Myocyte (in vitro differentiated cells): ENCODE data around the gene PDLIM1. TPM values are rescaled to one million over a fixed set of nuclear protein-coding genes. Genes with fewer than 3 reads are reported as not detected.
A peak's percentile ranks its signal among the peaks of the same experiment; 100 is the strongest.

Experiments
- DNase-seq: peaks from one replicate; pipeline ENCODE4 v3.0.0-alpha.2; 2012; ENCODE audit warnings: low read depth
- total RNA-seq: library from RNA; depleted of rRNA; stranded (reverse); fragments of >200 nt; gene quantifications from 2 replicates; pipeline ENCODE4 v1.2.3, GENCODE V29; 2014

PDLIM1 gene
- total RNA-seq, 1 donor from 2014 or later: 3.9 TPM

DNA sequence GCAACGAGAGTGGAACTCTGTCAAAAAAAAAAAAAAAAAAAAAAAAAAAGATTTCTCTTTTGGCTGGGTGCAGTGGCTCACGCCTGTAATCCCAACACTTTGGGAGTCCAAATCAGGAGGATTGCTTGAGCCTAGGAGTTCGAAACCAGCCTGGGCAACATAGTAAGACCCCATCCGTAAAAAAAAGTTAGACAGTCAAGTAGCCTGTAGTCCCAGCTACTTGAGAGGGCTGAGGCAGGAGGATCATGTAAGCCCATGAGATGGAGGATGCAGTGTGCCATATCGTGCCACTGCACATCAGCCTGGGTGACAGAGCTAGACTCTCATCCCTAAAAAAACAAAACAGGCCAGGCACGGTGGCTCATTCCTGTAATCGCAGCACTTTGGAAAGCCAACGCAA is 25.2 kb downstream of the PDLIM1 start:
- no peak for DNase-seq

DNA sequence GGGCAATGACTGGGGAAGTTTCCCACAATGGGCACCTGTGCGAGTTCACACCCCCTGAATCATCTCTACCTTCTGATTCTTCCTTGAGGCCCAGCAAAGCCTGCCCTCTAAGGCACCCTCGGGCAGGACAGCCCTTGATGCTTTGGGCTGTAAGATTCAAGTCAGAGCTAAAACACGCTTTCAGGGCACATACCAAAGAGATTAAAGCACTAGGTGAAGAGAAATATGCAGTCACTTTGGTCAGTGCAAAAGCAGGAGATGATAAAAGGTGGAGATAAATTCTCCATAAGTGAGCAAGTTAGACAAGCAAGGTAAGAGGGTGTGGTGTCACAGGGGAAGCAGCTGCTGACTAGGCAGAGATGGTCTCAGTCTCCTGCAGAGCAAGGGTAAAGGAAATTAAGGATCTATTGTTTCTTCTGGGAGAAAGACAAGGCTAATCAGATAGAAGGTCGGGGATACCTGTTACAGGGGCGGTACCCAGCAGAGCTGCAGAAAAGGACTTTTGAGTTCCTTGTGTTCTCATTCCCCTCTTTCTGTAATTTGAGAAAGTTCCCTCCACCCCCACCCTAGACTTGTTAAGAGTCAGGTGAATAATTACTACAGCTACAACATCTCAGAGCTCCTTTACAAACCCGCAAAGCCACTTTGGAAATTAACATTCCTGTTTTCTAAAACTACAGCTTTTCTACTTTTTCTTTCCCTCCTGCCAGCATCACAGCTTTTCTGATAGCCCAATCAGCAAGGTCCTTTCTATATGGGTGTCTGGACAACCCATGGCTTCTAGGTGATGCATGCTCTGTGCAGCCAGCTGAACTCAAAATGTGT is 26.4 kb downstream of the PDLIM1 start:
- DNase-seq: no peak

DNA sequence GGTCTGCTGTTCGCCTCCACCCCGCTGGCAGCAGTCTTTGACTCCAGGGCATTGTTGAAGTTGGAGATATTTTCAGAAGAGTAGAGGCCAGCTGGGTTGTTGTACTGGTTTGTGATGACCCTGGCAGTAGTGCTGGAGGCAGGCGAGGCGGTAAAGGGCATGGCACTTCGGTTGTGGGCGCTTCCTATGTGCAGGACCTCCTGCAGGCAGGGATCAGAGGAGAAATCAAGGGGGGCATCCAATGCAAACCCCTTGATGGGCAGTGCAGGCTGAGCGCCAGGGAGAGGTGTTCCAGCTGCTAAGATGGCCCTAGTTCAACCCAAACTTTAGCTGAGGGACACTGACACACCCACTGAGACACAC is 27.0 kb downstream of the PDLIM1 start:
- DNase-seq: no peak

DNA sequence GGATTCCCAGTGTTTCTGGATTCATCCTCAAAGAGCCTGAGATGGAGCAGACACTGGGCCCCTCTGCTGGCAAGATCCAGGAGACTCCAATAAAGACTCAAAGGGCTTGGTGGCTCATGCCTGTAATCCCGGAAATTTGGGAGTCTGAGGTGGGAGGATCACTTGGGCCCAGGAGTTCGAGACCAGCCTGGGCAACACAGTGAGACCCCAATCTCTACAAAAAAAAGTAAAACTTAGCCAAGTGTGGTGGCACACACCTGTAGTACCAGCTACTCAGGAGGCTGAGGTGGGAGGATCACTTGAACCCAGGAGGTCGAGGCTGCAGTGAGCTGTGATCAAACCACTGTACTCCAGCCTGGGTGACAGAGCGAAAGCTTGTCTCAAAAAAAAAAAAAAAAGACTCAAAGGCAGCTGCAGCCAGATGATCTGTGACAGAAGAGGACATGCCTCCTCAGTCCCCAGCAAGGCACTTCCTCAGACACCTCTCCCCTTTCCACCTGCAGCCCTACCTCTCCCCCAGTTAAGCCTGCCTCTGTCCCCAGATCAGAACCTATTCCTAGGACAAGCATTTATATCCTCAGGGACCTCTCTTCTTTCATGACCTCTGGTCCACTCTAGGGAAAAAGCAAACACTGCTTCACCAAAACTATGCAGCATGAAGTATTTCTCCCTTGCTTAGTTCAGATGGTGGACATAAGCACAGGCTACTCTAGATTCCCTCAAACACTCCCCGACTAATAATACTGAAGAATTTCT is 27.9 kb downstream of the PDLIM1 start:
- DNase-seq: no peak

DNA sequence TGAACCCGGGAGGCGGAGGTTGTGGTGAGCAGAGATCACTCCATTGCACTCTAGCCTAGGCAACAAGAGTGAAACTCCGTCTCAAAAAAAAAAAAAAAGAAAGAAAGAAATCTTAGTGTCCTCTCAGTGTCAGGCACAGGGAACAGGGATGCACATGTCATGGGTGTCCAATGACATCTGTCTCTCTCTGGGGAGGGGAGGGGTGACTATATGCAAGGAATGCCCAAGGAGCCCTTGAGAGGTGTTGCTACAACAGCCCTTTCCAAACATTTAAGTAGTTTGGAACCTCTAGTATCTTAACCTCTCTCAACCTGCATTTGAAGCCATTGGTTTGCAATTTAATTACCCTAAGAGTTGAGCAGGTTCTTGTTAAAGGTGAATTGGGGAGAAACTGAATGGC is 28.9 kb downstream of the PDLIM1 start:
- no peak for DNase-seq

DNA sequence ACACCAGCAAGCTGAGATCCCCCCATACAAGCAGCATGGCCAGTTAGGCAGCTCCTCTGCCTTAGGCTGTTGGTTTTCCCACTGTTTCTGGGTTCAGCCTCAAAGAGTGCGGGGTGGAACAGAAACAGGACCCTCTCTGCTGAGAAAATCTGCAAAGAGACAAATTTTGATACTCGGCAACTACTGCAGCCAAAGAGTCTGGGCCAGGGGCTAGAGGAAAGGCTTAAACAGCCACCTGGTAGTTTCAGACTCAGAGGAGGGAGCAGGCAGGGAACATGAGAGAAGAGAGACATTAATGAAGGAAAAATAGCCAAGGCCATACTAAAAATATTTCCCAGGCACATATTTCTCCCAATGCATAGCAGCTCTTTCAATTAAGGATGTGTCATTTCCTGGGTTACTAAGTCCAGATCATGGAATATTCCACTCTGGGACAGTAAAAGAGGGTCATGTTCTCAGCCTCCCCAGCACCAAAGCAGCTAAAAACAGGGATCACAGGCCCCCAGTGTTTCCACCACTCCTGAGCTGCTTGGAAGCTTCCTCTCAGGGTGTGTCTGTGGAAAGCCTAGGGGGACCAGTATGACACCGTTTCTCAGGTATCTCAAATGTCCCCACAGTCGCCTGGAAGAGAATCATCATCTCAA is 29.8 kb downstream of the PDLIM1 start:
- peak; percentile 9 for DNase-seq

DNA sequence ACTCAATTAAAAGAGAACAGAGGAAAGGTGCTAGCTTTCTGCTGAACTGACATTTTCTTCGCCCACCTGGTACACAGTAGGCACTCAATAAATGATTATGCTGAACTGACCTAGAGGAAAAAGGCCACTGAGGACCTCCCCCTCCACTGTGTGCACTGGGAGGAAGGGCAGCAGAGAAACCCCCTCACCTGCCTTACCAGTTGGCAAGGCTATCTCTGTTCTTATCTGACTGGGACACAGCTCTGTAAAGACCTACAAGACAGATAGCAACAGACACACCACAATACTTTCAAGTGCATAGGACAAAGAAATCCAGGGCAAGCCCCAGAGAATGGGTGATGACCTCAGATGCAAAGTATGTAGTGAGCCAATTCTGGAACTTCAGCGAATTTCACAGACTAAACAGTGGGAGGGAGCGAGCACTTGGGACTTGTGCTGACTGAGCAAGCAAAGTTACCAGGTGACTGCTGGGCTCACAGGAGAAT is 30.4 kb downstream of the PDLIM1 start:
- DNase-seq: peak; percentile 71

DNA sequence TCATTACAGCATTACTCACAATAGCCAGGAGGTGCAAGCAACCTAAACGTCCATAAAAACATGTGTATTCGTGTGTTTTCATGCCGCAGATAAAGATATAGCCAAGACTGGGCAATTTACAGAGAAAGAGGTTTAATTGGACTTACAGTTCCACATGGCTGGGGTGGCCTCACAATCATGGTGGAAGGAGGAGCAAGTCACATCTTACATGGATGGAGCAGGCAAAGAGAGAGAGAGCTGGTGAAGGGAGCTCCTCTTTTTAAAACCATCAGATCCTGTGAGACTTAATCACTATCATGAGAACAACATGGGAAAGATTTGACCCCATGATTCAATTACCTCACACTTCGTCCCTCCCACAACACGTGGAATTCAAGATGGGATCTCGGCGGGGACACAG is 33.0 kb downstream of the PDLIM1 start:
- no peak for DNase-seq

DNA sequence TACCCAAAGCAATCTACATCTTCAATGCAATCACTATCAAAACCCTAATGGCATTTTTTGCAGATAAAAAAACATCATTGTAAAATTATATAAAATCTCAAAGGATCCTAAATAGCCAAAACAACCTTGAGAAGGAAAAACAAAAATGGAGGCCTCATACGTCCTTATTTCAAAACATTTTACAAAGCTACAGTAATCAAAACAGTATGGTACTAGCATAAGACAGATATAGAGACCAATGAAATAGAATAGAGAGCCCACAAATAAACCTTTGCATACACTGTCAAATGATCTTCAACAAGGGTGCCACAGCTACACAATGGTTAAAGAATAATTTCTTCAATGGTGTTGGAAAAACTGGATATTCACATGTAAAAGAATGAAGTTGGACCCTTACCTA is 34.5 kb downstream of the PDLIM1 start:
- DNase-seq: no peak

DNA sequence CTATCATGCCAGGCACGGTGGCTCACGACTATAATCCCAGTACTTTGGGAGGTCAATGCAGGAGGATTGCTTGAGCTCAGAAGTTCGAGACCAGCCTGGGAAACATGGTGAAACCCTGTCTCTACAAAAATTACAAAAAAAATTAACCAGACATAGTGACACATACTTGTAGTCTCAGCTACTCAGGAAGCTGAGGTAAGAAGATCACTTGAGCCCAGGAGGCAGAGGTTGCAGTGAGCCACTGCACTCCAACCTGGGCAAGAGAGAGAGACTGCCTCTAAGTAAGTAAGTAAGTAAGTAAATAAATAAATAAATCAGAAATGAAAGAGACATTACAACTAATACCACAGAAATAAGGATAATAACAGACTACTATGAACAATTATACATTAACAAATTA is 36.2 kb downstream of the PDLIM1 start:
- no peak for DNase-seq

DNA sequence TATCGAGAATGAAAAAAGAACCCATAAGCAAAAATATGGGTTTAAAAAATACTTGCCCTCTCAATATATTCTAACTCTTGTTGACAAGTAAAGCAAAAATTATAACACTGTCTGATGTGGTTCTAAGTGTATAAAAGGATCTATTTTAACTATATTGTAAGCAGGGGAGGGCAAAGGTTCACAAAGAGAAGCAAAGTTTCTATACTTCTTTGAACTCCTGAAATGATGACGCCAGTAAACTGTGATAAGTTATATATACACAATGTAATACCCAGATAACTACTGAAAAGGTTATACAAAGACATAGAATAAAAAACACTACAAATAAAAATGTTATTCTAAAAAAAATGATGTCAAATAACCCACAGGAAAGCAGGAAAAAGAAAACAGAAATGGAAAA is 37.1 kb downstream of the PDLIM1 start:
- no peak for DNase-seq

DNA sequence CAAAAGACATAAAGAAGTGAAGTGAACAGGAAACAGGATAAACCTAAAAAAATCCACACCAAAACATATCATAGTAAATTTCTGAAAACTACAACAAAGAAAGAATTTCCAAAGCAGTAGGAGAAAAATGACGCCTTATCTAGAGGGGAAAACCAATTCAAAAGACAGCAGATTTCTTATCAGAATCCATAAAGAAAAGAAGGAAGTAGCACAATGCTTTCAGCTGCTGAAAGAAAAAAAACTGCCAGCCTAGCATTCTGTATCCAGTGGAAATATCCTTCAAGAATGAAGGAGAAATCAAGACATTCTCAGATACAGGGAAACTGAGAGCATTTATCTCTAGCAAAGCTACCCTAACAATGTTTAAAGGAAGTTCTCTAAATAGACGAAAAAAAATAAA is 37.8 kb downstream of the PDLIM1 start:
- no peak for DNase-seq

DNA sequence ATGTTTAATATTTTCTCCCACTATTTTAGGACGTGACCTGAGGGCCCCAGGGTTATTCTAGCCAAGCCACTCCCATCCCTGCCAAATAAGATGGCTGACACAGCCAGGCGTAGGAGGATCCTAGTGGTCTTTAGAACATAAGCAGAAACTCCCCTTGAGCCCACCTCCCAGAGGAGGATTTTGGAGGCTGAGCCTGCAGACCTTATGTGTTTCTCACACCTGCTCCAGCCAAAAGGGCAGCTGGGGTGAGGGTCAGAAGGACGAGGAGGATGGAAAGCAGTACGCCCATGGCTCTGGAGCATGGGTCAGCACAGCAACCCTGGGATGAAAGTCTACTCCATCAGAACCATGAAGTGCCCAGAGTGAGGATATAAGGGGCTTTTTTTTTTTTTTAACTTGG is 39.9 kb downstream of the PDLIM1 start:
- DNase-seq: no peak

DNA sequence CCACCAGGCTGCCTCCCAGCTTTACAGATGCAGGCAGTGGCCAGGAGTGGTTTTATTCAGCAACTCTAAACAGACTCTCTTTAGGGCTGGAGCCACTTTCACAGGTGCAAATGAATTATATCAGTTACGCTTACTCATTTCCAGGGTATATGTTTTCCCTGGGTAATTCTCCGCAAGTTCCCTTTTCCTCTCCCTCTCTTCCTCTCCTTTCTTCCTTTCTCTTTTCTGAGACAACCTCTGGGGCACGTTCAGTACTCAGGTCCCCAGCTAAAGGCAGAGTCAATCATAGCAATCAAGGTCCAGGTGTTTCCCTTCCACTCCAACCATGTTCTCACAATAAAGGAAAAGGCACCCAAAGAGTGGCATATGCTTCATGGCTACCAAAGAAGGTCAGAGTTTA is 41.3 kb downstream of the PDLIM1 start:
- no peak for DNase-seq

DNA sequence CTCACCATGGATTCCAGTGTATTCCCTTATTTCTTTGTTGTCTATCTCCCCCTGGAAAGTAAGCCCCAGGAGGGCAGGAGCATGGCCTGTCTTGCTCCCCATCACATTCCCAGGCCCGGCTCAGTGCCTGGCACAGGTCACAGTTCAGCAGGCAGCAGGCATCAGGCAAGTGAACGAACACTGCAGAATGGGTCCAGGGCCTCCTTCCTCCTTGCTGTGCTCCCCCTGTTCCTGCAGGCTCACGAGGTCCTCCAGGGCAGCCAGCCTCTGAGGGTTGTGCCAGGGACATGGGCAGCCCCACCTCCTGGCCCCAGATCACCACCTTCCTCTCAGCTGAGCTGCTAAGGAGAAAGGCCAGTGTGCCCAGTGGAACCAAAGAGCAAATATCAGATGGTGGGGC is 41.8 kb downstream of the PDLIM1 start:
- DNase-seq: no peak

DNA sequence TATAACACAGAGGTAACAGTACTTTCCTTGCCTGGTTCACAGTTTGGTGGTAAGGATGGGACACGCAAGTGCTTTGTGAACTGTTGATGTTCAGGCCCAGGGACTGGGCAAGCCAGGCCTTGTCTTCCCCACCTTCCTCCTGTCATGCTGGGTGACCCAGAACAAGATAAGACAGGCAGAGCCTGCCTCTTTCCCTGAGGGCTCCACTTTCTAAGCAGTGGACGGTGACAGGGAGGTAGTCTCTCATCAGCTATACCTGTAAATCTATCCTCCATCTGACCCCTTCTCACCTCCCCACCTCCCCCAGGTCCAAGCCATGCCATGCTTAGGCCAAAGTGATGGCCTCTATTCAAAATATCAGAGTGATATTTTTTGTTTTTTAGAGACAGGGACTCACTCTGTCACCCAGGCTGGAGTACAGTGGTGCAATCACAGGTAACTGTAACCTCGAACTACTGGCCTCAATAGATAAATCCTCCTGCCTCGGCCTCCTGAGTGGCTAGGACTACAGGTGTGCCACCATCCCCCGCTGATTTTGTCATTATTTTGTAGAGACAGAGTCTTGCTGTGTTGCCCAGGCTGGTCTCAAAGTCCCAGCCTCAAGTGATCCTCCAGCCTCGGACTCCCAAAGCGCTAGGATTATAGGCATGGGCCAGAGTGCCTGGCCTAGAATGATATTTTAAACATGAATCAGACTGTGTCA is 42.8 kb downstream of the PDLIM1 start:
- no peak for DNase-seq

DNA sequence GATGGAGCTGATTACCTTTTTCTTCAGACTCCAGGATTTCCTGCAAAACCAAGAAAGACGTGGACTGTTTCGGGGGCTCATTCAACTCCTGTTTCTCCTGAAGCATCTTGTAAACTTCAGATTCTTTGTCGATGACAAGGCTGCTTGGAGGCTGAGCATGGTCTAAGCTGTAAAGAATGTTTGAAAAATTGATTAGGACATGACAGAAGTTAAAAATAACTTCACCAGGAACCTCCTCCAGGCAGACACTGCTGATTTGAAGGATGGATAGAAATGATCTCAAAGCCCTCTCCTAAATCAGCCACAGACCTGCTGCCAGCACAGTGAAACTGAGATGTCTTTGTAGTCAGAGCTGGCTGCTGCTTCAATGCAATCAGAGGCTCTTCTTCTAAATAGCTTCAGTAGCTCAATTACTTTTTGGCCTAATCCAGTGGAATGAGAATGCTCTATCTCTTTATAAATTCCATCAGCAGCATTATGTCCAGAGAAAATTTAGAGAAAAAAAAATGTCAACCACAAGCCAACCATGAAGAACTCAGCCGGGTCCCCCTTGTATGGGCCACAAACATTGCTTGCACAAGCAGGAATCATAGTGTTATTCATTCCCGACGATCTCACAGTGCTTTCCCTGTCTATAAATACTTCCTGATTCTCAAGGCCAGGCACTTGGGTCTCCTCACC is 43.5 kb downstream of the PDLIM1 start:
- DNase-seq: no peak

DNA sequence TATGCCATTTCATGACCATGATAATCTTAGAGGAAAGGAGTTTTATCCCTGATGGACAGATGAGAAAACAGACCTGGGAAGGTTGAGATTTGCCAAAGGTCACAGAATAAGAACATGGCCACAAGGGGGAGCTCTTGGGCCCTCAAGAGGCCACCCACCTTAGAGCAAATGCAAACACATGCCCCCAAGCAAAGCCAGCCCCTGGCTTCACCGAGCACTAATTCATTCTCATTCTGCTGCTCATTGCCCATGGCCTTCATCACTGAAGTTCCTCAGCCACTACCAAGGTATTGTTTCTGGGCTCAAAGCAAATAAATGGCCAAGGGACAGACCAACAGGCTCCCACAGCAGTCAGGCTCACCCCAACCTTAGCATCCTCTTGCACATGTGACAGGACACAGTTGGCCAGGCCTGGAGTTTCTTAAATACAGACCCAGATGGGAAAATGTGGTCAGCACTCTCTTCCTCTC is 44.2 kb downstream of the PDLIM1 start:
- peak; percentile 79 for DNase-seq

DNA sequence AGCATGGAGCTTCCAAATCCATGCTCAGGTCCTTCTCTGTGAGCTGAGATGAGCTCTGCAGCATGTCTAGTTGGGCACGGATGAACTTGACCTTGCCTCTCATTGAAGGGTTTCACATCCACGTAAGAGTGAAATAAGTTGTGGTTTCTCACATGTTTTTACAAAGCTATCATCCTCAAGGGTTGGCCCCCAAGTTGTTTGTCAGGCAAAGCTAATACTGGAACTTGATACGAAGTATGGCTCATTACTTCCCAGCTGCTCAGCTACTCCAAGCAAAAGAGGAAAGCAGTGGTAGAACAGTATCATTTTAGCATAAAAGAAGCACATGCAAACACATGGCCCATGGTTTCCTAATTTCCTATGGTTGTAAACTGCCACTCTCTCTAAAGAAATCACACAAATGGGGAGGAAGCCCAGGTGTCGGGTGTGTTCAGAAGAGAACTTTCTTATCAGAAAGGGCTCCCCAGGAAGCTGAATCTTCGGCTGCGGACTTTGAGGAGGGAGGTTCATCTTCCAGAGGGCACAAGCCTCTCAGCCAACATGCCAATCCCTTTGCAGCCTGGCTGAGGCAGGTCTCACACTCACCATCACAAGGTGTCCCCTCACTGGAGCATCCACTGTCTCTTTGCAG is 45.3 kb downstream of the PDLIM1 start:
- no peak for DNase-seq

DNA sequence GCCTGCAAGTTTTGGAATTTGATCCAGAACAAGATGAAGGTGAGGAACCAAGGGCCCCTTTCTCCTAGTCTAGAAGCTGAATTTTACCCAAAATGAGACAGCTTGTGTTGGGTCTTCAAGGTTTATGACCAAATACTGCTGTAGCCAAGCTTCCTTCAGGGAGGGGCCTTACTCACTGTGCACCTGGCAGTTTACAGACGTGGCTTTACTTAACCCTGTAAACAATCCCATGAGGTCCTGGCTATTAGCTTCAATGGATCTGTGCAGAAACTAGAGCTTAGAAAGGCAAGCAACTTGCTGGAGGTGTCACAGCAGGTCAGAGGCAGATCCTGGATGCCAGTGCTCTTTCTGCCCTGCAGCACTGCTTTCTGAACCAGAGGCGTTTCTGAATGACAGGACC is 46.7 kb downstream of the PDLIM1 start:
- no peak for DNase-seq

DNA sequence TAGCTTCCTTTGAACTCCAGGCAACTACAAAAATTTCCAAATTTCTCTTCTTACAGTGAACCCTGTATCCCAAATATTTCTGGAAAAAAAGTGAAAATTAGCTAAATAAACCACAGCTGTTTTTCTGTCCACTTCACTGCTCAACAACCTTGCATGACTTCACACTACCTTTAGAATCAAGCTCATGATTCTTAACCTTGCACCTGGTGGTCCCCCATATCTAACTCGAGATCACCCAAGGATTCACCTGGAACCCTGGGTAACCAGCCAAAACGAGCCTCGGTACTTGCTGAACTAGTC is 47.5 kb downstream of the PDLIM1 start:
- no peak for DNase-seq
